CD4-positive, alpha-beta memory T cell (primary cell): Measurements from ENCODE around the gene CCNL1. TPM values are rescaled to one million over a fixed set of nuclear protein-coding genes. Genes with fewer than 3 reads are reported as not detected.
"Not testable (repeated sequence)": the region's sequence is repeated elsewhere in the genome, so short reads cannot be mapped to it uniquely, and the experiment has no call there.

ENCODE experiments used
- CTCF ChIA-PET: fragments of 350-600 bp; sonication (Branson Sonifier 250); formaldehyde crosslinking; loops from one replicate; lab custom pipeline; 2021; ENCODE audit warnings: inconsistent platforms; ENCODE audit not compliant: partially characterized antibody; lab: Charles Lee
- POLR2A ChIA-PET: fragments of 350-600 bp; sonication (Branson Sonifier 250); formaldehyde crosslinking; loops from one replicate; lab custom pipeline; 2021; ENCODE audit not compliant: partially characterized antibody; lab: Charles Lee
- DNase-seq, 5 donors: peaks; one replicate each; pipeline versions ENCODE4 v3.0.0 to v3.0.0-alpha.2; 2020 to 2022; ENCODE audit warnings: mixed read lengths in 1 of 5
- H3K27ac ChIP-seq: one replicate; pipeline ENCODE4 v1.7.0; 2013; ENCODE audit warnings: low read depth, low read length
- H3K27me3 ChIP-seq: 2 replicates; pipeline ENCODE4 v1.7.0; 2013; ENCODE audit warnings: mild to moderate bottlenecking, low read length, moderate library complexity; ENCODE audit not compliant: insufficient read depth
- H3K36me3 ChIP-seq: 2 replicates; pipeline ENCODE4 v1.7.0; 2013; ENCODE audit warnings: mild to moderate bottlenecking, low read length, moderate library complexity; ENCODE audit not compliant: insufficient read depth
- H3K4me1 ChIP-seq: 2 replicates; pipeline ENCODE4 v1.7.0; 2013; ENCODE audit warnings: mild to moderate bottlenecking, low read length, moderate library complexity; ENCODE audit not compliant: insufficient read depth
- H3K4me3 ChIP-seq, 2 donors: one replicate each; pipeline ENCODE4 v1.7.0; 2013; ENCODE audit warnings: low read length in 2 of 2, mild to moderate bottlenecking in 1 of 2
- H3K9me3 ChIP-seq, 2 donors: one replicate each; pipeline ENCODE4 v1.7.0; 2013; ENCODE audit warnings: low read length in 2 of 2, control low read depth in 1 of 2; ENCODE audit not compliant: control insufficient read depth in 1 of 2
- H3K27ac Mint-ChIP-seq, 7 donors: one replicate each; pipeline ENCODE4 v1.8.0; 2020 to 2021; ENCODE audit warnings: mixed read lengths in 7 of 7, mild to moderate bottlenecking in 6 of 7, inconsistent platforms in 3 of 7, moderate library complexity in 3 of 7
- H3K27me3 Mint-ChIP-seq, 2 donors: one replicate each; pipeline ENCODE4 v1.8.0; 2020 to 2021; ENCODE audit warnings: mixed read lengths in 2 of 2
- H3K36me3 Mint-ChIP-seq, 2 donors: one replicate each; pipeline ENCODE4 v1.8.0; 2020 to 2021; ENCODE audit warnings: mixed read lengths in 2 of 2, inconsistent platforms in 1 of 2, mild to moderate bottlenecking in 1 of 2
- H3K4me1 Mint-ChIP-seq, 4 donors: one replicate each; pipeline ENCODE4 v1.8.0; 2020 to 2021; ENCODE audit warnings: mixed read lengths in 4 of 4, mild to moderate bottlenecking in 1 of 4
- H3K4me3 Mint-ChIP-seq, 8 donors: one replicate each; pipeline ENCODE4 v1.8.0; 2020 to 2021; ENCODE audit warnings: mixed read lengths in 8 of 8, mild to moderate bottlenecking in 7 of 8, moderate library complexity in 6 of 8, inconsistent platforms in 3 of 8
- H3K9me3 Mint-ChIP-seq, 8 donors: one replicate each; pipeline ENCODE4 v1.8.0; 2020 to 2021; ENCODE audit warnings: mixed read lengths in 8 of 8, mild to moderate bottlenecking in 5 of 8, inconsistent platforms in 3 of 8, moderate library complexity in 1 of 8
- intact Hi-C: fragments of 100-400 bp; cut with micrococcal nuclease; formaldehyde crosslinking; loops from one replicate; pipeline ENCODE4 v1.15.1; 2023
- polyA plus RNA-seq, 2 donors: library from polyadenylated mRNA; unstranded; fragments of 300-500 nt; fragmentation: Illumina TruSeq; gene quantifications; one replicate each; pipeline ENCODE4 v1.2.3, GENCODE V29; 2021
- total RNA-seq, 2 experiments: library from RNA; stranded (reverse); gene quantifications; one replicate each; pipeline ENCODE4 v1.2.3, GENCODE V29; 2021

CCNL1 gene
- total and polyA plus RNA-seq, 4 experiments from 2014 or later, result 62.7 to 330 (median 198) TPM

GRCh38 chr3:157163217-157163953 lies 3.4 kb upstream of the CCNL1 start:
- peaks cover 13 to 24% of the 10 kb centered on the region in 2 donors for H3K36me3 Mint-ChIP-seq
- H3K9me3 Mint-ChIP-seq, result peaks cover 0 to 2% (median 0%) of the 10 kb centered on the region in 8 donors
- POLR2A ChIA-PET, result interaction anchor here (7.4 kb wide), 1 partner anchor 11 kb away, joined by 676 read pairs; no protein-coding TSS in a partner anchor
- H3K4me3 ChIP-seq, result no peak overlapping the region
- H3K27ac ChIP-seq, result no peak overlapping the region
- H3K9me3 ChIP-seq, result no peaks in the 10 kb centered on the region
- intact Hi-C loops, result no loop called here
- H3K4me1 Mint-ChIP-seq, result peaks cover 14 to 30% (median 22%) of the 10 kb centered on the region in 4 donors
- H3K27me3 ChIP-seq, result no peaks in the 10 kb centered on the region
- DNase-seq, result no peak
- H3K4me3 Mint-ChIP-seq, result peak overlapping the region in 2 of 8 donors; percentile 26 to 33
- H3K27me3 Mint-ChIP-seq, result no peaks in the 10 kb centered on the region
- CTCF ChIA-PET, result interaction anchor here (1.1 to 2.0 kb wide), 4 partner anchors 9 to 76 kb away, joined by 3 to 9 read pairs (median 6); no protein-coding TSS in a partner anchor
- H3K27ac Mint-ChIP-seq, result peak overlapping the region; percentile 42 to 99 (median 77)
- peaks cover 23% of the 10 kb centered on the region for H3K4me1 ChIP-seq
- H3K36me3 ChIP-seq, result peaks cover 4% of the 10 kb centered on the region

GRCh38 chr3:157162620-157163019 lies 2.7 kb upstream of the CCNL1 start:
- H3K27ac Mint-ChIP-seq, result peak overlapping the region in 5 of 7 donors; percentile 47 to 100 (median 99)
- H3K27ac ChIP-seq, H3K4me3 ChIP-seq, intact Hi-C loops, H3K9me3 Mint-ChIP-seq, DNase-seq, H3K9me3 ChIP-seq, H3K27me3 ChIP-seq, H3K27me3 Mint-ChIP-seq: not testable (repeated sequence)
- ChIA-PET CTCF (interaction anchor here (1.1 to 2.0 kb wide), 4 partner anchors 9 to 77 kb away, joined by 3 to 9 read pairs (median 6); no protein-coding TSS in a partner anchor), POLR2A (interaction anchor here (7.4 kb wide), 1 partner anchor 12 kb away, joined by 676 read pairs; no protein-coding TSS in a partner anchor)
- peak overlapping the region in 1 of 8 donors; percentile 35 for H3K4me3 Mint-ChIP-seq
- Histone ChIP-seq H3K36me3 (peaks cover 12% of the 10 kb centered on the region), H3K4me1 (peaks cover 31% of the 10 kb centered on the region)
- H3K4me1 Mint-ChIP-seq, result peaks cover 21 to 38% (median 30%) of the 10 kb centered on the region in 4 donors
- H3K36me3 Mint-ChIP-seq, result peaks cover 20 to 31% of the 10 kb centered on the region in 2 donors

- CTCF ChIA-PET, result interaction anchor here (0.9 to 3.3 kb wide), 5 partner anchors 8 to 42 kb away, joined by 3 to 52 read pairs (median 8); no protein-coding TSS in a partner anchor
- POLR2A ChIA-PET, result interaction anchor here (0.7 to 7.4 kb wide), 42 partner anchors 8 to 1354 kb away, joined by 3 to 676 read pairs (median 5); partner anchors contain the start of genes C3orf33, GMPS, SLC33A1 and SSR3
- Histone ChIP-seq H3K4me1 (peaks cover 49% of the 10 kb centered on the region), H3K9me3 (no peaks in the 10 kb centered on the region), H3K36me3 (peaks cover 29% of the 10 kb centered on the region), H3K27me3 (no peaks in the 10 kb centered on the region), H3K27ac (peak overlapping the region; percentile 100), H3K4me3 (peak overlapping the region; percentile 87 to 97)
- DNase-seq, result peak in 3 of 5 donors; percentile 66 to 84 (median 78)
- intact Hi-C loops, result loop anchor here (1.0 kb wide), 5 partner anchors 14 to 1307 kb away; partner anchors contain the start of genes SLC33A1 and SSR3
- Mint-ChIP-seq H3K4me1 (peaks cover 33 to 56% (median 45%) of the 10 kb centered on the region in 4 donors), H3K36me3 (peaks cover 37 to 49% of the 10 kb centered on the region in 2 donors), H3K27ac (peak overlapping the region; percentile 99 to 100 (median 100)), H3K4me3 (peak overlapping the region; percentile 92 to 99 (median 96)), H3K9me3 (peaks cover 0 to 2% (median 0%) of the 10 kb centered on the region in 8 donors), H3K27me3 (no peaks in the 10 kb centered on the region)
These were observed 894 bp upstream of the CCNL1 start for GRCh38 chr3:157160658-157161424.

- Mint-ChIP-seq H3K27me3 (no peaks in the 10 kb centered on the region), H3K4me1 (peaks cover 45 to 72% (median 60%) of the 10 kb centered on the region in 4 donors), H3K9me3 (peaks cover 0 to 2% (median 0%) of the 10 kb centered on the region in 8 donors), H3K4me3 (peak overlapping the region; percentile 92 to 99 (median 96)), H3K36me3 (peaks cover 51 to 66% of the 10 kb centered on the region in 2 donors), H3K27ac (peak overlapping the region; percentile 99 to 100 (median 100))
- no peaks in the 10 kb centered on the region for H3K9me3 ChIP-seq
- H3K36me3 ChIP-seq, result peaks cover 44% of the 10 kb centered on the region
- peaks cover 65% of the 10 kb centered on the region for H3K4me1 ChIP-seq
- no peaks in the 10 kb centered on the region for H3K27me3 ChIP-seq
- peak overlapping the region; percentile 83 to 87 for H3K4me3 ChIP-seq
- intact Hi-C loops, result loop anchor here (1.0 kb wide), 2 partner anchors 70 to 485 kb away; partner anchors contain the start of gene TIPARP
- ChIA-PET POLR2A (interaction anchor here (0.6 to 7.4 kb wide), 29 partner anchors 9 to 1307 kb away, joined by 3 to 676 read pairs (median 9); partner anchors contain the start of genes GMPS, SLC33A1, SSR3 and TIPARP), CTCF (interaction anchor here (1.9 to 3.3 kb wide), 5 partner anchors 12 to 43 kb away, joined by 5 to 52 read pairs (median 9); no protein-coding TSS in a partner anchor)
- peak overlapping the region; percentile 100 for H3K27ac ChIP-seq
- DNase-seq, result peak; percentile 85 to 92 (median 88)
These were observed 748 bp downstream of the CCNL1 start for GRCh38 chr3:157159037-157159761.

GRCh38 chr3:157157836-157158235 lies 2.1 kb downstream of the CCNL1 start:
- Histone ChIP-seq H3K27me3 (no peaks in the 10 kb centered on the region), H3K4me3 (peak overlapping the region; percentile 69 to 87), H3K27ac (peak overlapping the region; percentile 100), H3K36me3 (peaks cover 57% of the 10 kb centered on the region), H3K9me3 (no peaks in the 10 kb centered on the region), H3K4me1 (peaks cover 79% of the 10 kb centered on the region)
- H3K4me1 Mint-ChIP-seq, result peaks cover 51 to 83% (median 62%) of the 10 kb centered on the region in 4 donors
- H3K36me3 Mint-ChIP-seq, result peaks cover 57 to 77% of the 10 kb centered on the region in 2 donors
- H3K4me3 Mint-ChIP-seq, result peak overlapping the region; percentile 92 to 99 (median 96)
- peaks cover 0 to 2% (median 0%) of the 10 kb centered on the region in 8 donors for H3K9me3 Mint-ChIP-seq
- peak overlapping the region; percentile 53 to 100 (median 100) for H3K27ac Mint-ChIP-seq
- ChIA-PET CTCF (no interaction called here), POLR2A (no interaction called here)
- intact Hi-C loops, result no loop called here
- H3K27me3 Mint-ChIP-seq, result no peaks in the 10 kb centered on the region
- no peak for DNase-seq
